ENCODE results near the gene B4GALT3. TPM values are rescaled to one million over a fixed set of nuclear protein-coding genes. Genes with fewer than 3 reads are reported as not detected.

The B4GALT3 gene
- total and polyA plus RNA-seq, 9 of the 15 experiments (the other 6 are each of a cell fraction or from before 2014, with no cell fraction given) = 31.2 to 103 (median 46.1) TPM

GRCh38 chr1:161214369-161214768, 37.1 kb upstream of the B4GALT3 start:
- ATAC-seq = no peak
- Histone ChIP-seq H3K4me1 (replicated peaks in 1 of 2; ENCODE audit: control insufficient read depth in 2 of 2, insufficient read depth in 2 of 2, low read length in 2 of 2) (peaks cover 7 to 23% of the 10 kb centered on the region in 2 experiments; a peak in 4 of 5 replicates), H3K4me2 (ENCODE audit: insufficient read depth, low read length) (no peak overlapping the region), H3K36me3 (ENCODE audit: control insufficient read depth, insufficient read depth, low read length) (peaks cover 52% of the 10 kb centered on the region), H4K20me1 (replicated peaks; ENCODE audit: control insufficient read depth, insufficient read depth, low read length) (0 out of 2 replicates have a peak, but pooled peaks cover 4% of the 10 kb centered on the region), H3K4me3 (no peak overlapping the region), H3K27me3 (ENCODE audit: control insufficient read depth in 2 of 2, insufficient read depth in 2 of 2, low read length in 2 of 2) (no peaks in the 10 kb centered on the region), H3K9me1 (ENCODE audit: control insufficient read depth, insufficient read depth, low read length) (no peaks in the 10 kb centered on the region), H2AFZ (ENCODE audit: low read depth, low read length) (no peak overlapping the region), H3K79me2 (ENCODE audit: control insufficient read depth, insufficient read depth, low read length) (no peaks in the 10 kb centered on the region), H3K9me3 (replicated peaks; ENCODE audit: control insufficient read depth, insufficient read depth, low read depth, low read length) (no peaks in the 10 kb centered on the region), H3K9ac (ENCODE audit: insufficient read depth in 1 of 2, low read depth in 2 of 2, low read length in 2 of 2) (no peak overlapping the region), H3K27ac (ENCODE audit: extremely low read depth, low read depth, low read length) (no peak overlapping the region)
- 91% methylated on average over 9 of the region's 9 CpGs for WGBS (ENCODE audit: insufficient coverage, low coverage, missing lambda C conversion rate)
- in situ Hi-C loops (cut with MboI) (no loop called here), intact Hi-C loops (cut with micrococcal nuclease) (no loop called here)
- CTCF ChIA-PET (ENCODE audit: low intra/inter-chr PET ratio) = no interaction called here
- no TSS peak for BruUV-seq (replicated peaks)
- POLR2A ChIA-PET = interaction anchor here (0.7 kb wide), 1 partner anchor 12 kb away, joined by 3 read pairs; no protein-coding TSS in a partner anchor
- no peak for DNase-seq (ENCODE audit: extremely low read depth in 1 of 4, low spot score in 3 of 4)
- no peak for FAIRE-seq
- TF ChIP-seq SRSF1 (IDR thresholded peaks at IDR 0.05; ENCODE audit: low read depth, low read length) (no peak), PHF20 (IDR thresholded peaks at IDR 0.05; ENCODE audit: partially characterized antibody) (no peak), HDAC2 (IDR thresholded peaks at IDR 0.05) (no peak), KLF16 (IDR thresholded peaks at IDR 0.05) (no peak), BMI1 (IDR thresholded peaks at IDR 0.05; ENCODE audit: low read length) (no peak), ZNF512 (tag; IDR thresholded peaks at IDR 0.05) (no peak), JUN (IDR thresholded peaks at IDR 0.05; ENCODE audit: borderline replicate concordance, low read depth, low read length) (no peak), JUN (CRISPR knock-in tag; IDR thresholded peaks at IDR 0.05; ENCODE audit: borderline replicate concordance) (no peak), SMC3 (conservative IDR thresholded peaks at IDR 0.05; ENCODE audit: insufficient read depth, low read depth, low read length) (no peak)
- TF ChIP-seq, protein P1, sequence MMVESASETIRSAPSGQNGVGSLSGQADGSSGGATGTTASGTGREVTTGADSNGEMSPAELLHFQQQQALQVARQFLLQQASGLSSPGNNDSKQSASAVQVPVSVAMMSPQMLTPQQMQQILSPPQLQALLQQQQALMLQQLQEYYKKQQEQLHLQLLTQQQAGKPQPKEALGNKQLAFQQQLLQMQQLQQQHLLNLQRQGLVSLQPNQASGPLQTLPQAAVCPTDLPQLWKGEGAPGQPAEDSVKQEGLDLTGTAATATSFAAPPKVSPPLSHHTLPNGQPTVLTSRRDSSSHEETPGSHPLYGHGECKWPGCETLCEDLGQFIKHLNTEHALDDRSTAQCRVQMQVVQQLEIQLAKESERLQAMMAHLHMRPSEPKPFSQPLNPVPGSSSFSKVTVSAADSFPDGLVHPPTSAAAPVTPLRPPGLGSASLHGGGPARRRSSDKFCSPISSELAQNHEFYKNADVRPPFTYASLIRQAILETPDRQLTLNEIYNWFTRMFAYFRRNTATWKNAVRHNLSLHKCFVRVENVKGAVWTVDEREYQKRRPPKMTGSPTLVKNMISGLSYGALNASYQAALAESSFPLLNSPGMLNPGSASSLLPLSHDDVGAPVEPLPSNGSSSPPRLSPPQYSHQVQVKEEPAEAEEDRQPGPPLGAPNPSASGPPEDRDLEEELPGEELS (CRISPR knock-in tag; IDR thresholded peaks at IDR 0.05; ENCODE audit: borderline replicate concordance) = no peak
- TF ChIP-seq, protein P2, sequence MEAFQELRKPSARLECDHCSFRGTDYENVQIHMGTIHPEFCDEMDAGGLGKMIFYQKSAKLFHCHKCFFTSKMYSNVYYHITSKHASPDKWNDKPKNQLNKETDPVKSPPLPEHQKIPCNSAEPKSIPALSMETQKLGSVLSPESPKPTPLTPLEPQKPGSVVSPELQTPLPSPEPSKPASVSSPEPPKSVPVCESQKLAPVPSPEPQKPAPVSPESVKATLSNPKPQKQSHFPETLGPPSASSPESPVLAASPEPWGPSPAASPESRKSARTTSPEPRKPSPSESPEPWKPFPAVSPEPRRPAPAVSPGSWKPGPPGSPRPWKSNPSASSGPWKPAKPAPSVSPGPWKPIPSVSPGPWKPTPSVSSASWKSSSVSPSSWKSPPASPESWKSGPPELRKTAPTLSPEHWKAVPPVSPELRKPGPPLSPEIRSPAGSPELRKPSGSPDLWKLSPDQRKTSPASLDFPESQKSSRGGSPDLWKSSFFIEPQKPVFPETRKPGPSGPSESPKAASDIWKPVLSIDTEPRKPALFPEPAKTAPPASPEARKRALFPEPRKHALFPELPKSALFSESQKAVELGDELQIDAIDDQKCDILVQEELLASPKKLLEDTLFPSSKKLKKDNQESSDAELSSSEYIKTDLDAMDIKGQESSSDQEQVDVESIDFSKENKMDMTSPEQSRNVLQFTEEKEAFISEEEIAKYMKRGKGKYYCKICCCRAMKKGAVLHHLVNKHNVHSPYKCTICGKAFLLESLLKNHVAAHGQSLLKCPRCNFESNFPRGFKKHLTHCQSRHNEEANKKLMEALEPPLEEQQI (IDR thresholded peaks at IDR 0.05) = no peak
- TF ChIP-seq, protein P3, sequence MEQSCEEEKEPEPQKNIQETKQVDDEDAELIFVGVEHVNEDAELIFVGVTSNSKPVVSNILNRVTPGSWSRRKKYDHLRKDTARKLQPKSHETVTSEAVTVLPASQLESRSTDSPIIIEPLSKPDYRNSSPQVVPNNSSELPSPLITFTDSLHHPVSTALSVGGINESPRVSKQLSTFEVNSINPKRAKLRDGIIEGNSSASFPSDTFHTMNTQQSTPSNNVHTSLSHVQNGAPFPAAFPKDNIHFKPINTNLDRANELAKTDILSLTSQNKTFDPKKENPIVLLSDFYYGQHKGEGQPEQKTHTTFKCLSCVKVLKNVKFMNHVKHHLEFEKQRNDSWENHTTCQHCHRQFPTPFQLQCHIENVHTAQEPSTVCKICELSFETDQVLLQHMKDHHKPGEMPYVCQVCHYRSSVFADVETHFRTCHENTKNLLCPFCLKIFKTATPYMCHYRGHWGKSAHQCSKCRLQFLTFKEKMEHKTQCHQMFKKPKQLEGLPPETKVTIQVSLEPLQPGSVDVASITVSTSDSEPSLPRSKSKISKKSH (CRISPR knock-in tag; IDR thresholded peaks at IDR 0.05) = no peak

All from K562 (cell line).